Panc1 (cell line): Measurements from ENCODE around the gene RIC8A. TPM values are rescaled to one million over a fixed set of nuclear protein-coding genes. Genes with fewer than 3 reads are reported as not detected.

Source experiments
- ATAC-seq: fragments of 200-7000 bp; cut with Tn5 transposase; 2 replicates; pipeline ENCODE4 v1.9.1; 2020; ENCODE audit warnings: mild to moderate bottlenecking, moderate library complexity
- BruUV-seq: library from RNA; stranded (reverse); fragments of 400-500 nt; replicated peaks from 2 replicates; lab custom pipeline; 2021; lab: Mats Ljungman, UMichigan
- CTCF ChIA-PET: fragments of 300-600 bp; sonication (Branson Sonifier 250); formaldehyde crosslinking; loops from one replicate; lab custom pipeline; 2022; ENCODE audit warnings: antibody characterized with exemption; lab: Charles Lee
- POLR2A ChIA-PET: fragments of 300-600 bp; sonication (Branson Sonifier 250); formaldehyde crosslinking; loops from one replicate; lab custom pipeline; 2022; ENCODE audit warnings: antibody characterized with exemption; lab: Charles Lee
- DNase-seq: peaks from one replicate; pipeline ENCODE4 v3.0.0-alpha.2; 2010; ENCODE audit warnings: low read depth, low spot score
- H3K27ac ChIP-seq: 2 replicates; pipeline ENCODE4 v1.5.1; 2011; ENCODE audit warnings: mild to moderate bottlenecking, low read length, inconsistent platforms
- H3K27me3 ChIP-seq: fragments of 200-500 bp; sonication (Bioruptor generic); 2 replicates; pipeline ENCODE4 v1.6.0; 2014; ENCODE audit warnings: low read length, inconsistent platforms; ENCODE audit not compliant: control insufficient read depth, insufficient read depth
- H3K36me3 ChIP-seq: fragments of 200-500 bp; sonication (Bioruptor generic); 2 replicates; pipeline ENCODE4 v1.5.1; 2014; ENCODE audit warnings: inconsistent platforms, mild to moderate bottlenecking, low read length, moderate library complexity; ENCODE audit not compliant: control insufficient read depth, insufficient read depth
- H3K4me1 ChIP-seq: 2 replicates; pipeline ENCODE4 v1.5.1; 2011; ENCODE audit warnings: inconsistent platforms, mild to moderate bottlenecking, low read length, moderate library complexity; ENCODE audit not compliant: control insufficient read depth, insufficient read depth
- H3K4me3 ChIP-seq, 2 experiments: 2 replicates each; pipeline ENCODE4 v1.5.1; 2011 to 2012; ENCODE audit warnings: low read depth in 2 of 2, low read length in 2 of 2, mild to moderate bottlenecking in 2 of 2, inconsistent platforms in 1 of 2, moderate library complexity in 1 of 2
- H3K9me3 ChIP-seq: fragments of 200-500 bp; sonication (Bioruptor generic); 2 replicates; pipeline ENCODE4 v1.5.1; 2014; ENCODE audit warnings: low read depth, mild to moderate bottlenecking, inconsistent platforms, low read length, moderate library complexity; ENCODE audit not compliant: control insufficient read depth, insufficient read depth
- CTCF ChIP-seq: fragments of 450-650 bp; IDR thresholded peaks from 2 replicates; pipeline ENCODE4 v1.5.1; 2017; ENCODE audit warnings: mild to moderate bottlenecking
- POLR2AphosphoS5 ChIP-seq: IDR thresholded peaks from 2 replicates; pipeline ENCODE4 v1.6.1; 2012; ENCODE audit warnings: mild to moderate bottlenecking, low read depth, low read length, moderate library complexity
- REST ChIP-seq, 2 experiments: IDR thresholded peaks; 2 replicates each; pipeline ENCODE4 v1.6.1; 2011 to 2012; ENCODE audit warnings: low read depth in 2 of 2, control low read depth in 1 of 2, low read length in 1 of 2, mild to moderate bottlenecking in 1 of 2, moderate library complexity in 1 of 2; ENCODE audit not compliant: insufficient read depth in 1 of 2
- SIN3A ChIP-seq: IDR thresholded peaks from 2 replicates; pipeline ENCODE4 v1.6.1; 2012; ENCODE audit warnings: low read depth, mild to moderate bottlenecking, low read length, moderate library complexity, borderline replicate concordance; ENCODE audit not compliant: insufficient read depth
- TCF7L2 ChIP-seq: IDR thresholded peaks from 2 replicates; pipeline ENCODE4 v1.6.1; 2011; ENCODE audit warnings: mild to moderate bottlenecking, low read depth, low read length, inconsistent platforms
- in situ Hi-C: cut with HindIII; loops from 2 replicates; pipeline ENCODE4 v1.10.0; 2016; ENCODE audit warnings: low sequenced_read_pairs, low pct_unique_long_range_greater_than_20kb
- intact Hi-C: fragments of 100-400 bp; cut with micrococcal nuclease; formaldehyde crosslinking; loops from one replicate; pipeline ENCODE4 v1.10.0; 2022; ENCODE audit not compliant: unreplicated experiment
- total RNA-seq: library from RNA; stranded (reverse); gene quantifications from one replicate; pipeline ENCODE4 v1.2.1, GENCODE V29; 2021; ENCODE audit not compliant: unreplicated experiment

Gene RIC8A
- total RNA-seq, 1 experiment from 2014 or later: 264 TPM

DNA sequence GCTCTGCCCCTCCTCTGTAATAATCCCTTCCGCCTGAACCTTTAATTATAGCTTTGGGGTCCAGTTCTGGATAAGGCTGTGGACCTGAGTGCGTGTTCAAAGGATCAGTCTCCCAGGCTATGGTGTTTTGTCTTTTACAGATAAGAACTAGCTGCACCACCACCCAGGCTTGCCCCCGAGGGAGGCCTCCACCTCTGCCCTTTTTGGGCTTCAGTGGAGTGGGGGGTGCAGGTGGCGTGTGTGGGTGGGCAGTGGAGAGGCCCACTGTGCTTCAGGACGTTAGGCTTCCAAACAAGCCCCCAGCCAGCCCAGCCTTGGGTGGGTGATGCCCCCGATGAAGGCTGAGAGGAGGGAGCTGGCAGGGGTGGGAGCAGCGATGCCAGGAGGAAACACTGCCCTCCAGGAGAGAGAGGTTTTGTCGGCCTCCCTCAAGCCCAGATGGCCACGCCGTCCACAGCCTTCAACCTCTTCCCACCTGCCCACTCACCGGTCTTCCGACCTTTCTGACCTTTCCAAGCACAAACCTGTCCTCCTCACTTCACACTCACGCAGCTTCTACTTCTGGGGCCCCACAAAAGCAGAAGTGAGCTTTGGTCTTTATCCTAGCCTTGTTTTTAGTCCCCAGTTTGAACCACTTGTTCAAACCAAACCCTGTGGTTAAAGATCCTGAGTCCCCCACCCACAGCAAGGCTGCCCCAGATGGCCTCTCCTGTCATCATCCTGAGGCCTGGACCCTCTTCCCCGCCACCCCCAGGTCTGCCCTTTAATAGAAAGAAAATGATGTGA, 49.6 kb downstream of the RIC8A start:
- Histone ChIP-seq H3K4me3 (no peak overlapping the region), H3K36me3 (peaks cover 2% of the 10 kb centered on the region; the same call in 1 of the 2 replicates), H3K4me1 (no peaks in the 10 kb centered on the region), H3K27me3 (no peaks in the 10 kb centered on the region), H3K9me3 (no peaks in the 10 kb centered on the region), H3K27ac (no peak overlapping the region)
- no peak for DNase-seq
- CTCF ChIA-PET: no interaction called here
- BruUV-seq: no TSS peak
- intact Hi-C loops: no loop called here
- POLR2A ChIA-PET: no interaction called here
- in situ Hi-C loops: no loop called here
- ATAC-seq: no peak
- no peak for TF ChIP-seq SIN3A
- no peak for TF ChIP-seq POLR2AphosphoS5
- TF ChIP-seq CTCF: no peak
- TF ChIP-seq TCF7L2: no peak
- no peak for TF ChIP-seq REST (IDR thresholded peaks at IDR 0.05; ENCODE audit: insufficient read depth in 1 of 2, low read depth in 2 of 2, low read length in 1 of 2)

GRCh38 chr11:257766-258493, 50.4 kb downstream of the RIC8A start:
- CTCF ChIA-PET: interaction anchor here (0.7 to 1.0 kb wide), 3 partner anchors 9 to 51 kb away, joined by 3 to 4 read pairs (median 4); partner anchors contain the start of gene BET1L
- POLR2A ChIA-PET: interaction anchor here (0.6 to 0.7 kb wide), 2 partner anchors 10 to 104 kb away, joined by 4 to 6 read pairs; no protein-coding TSS in a partner anchor
- no peak overlapping the region for H3K4me3 ChIP-seq
- H3K27ac ChIP-seq: no peak overlapping the region
- DNase-seq: no peak
- ATAC-seq: peak; percentile 69; the same call in 1 of the 2 replicates
- TF ChIP-seq REST (IDR thresholded peaks at IDR 0.05; ENCODE audit: insufficient read depth in 1 of 2, low read depth in 2 of 2, low read length in 1 of 2) (no peak), TCF7L2 (no peak), CTCF (no peak), SIN3A (no peak), POLR2AphosphoS5 (no peak)
- no peaks in the 10 kb centered on the region for H3K4me1 ChIP-seq
- no peaks in the 10 kb centered on the region for H3K27me3 ChIP-seq
- H3K36me3 ChIP-seq: no peaks in the 10 kb centered on the region
- no TSS peak for BruUV-seq
- intact Hi-C loops (no loop called here), in situ Hi-C loops (no loop called here)
- H3K9me3 ChIP-seq: no peaks in the 10 kb centered on the region
